ENCODE measurements around the gene CACNB4.
"Not testable (repeated sequence)": the region's sequence is repeated elsewhere in the genome, so short reads cannot be mapped to it uniquely, and the experiment has no call there.

Gene CACNB4

GRCh38 chr2:152122161-152122560, 23.3 kb upstream of the CACNB4 start:
- Histone ChIP-seq H3K36me3 (no peaks in the 10 kb centered on the region), H3K27me3 (ENCODE audit: insufficient read depth, low read depth, severe bottlenecking) (no peaks in the 10 kb centered on the region), H3K4me3 (ENCODE audit: low read depth, low read length) (no peak overlapping the region), H3K27ac (no peak overlapping the region), H3K9me3 (ENCODE audit: severe bottlenecking) (no peaks in the 10 kb centered on the region)
- DNase-seq, result no peak
- no peak for TF ChIP-seq CTCF (IDR thresholded peaks at IDR 0.05; ENCODE audit: low read depth, low read length)

- Histone ChIP-seq H3K27ac (no peak overlapping the region), H3K36me3 (no peaks in the 10 kb centered on the region)
- no peak for TF ChIP-seq CTCF (IDR thresholded peaks at IDR 0.05; ENCODE audit: low read depth, low read length)
Observed at GRCh38 chr2:152120430-152120829, 21.6 kb upstream of the CACNB4 start.

GRCh38 chr2:152115952-152116351, 17.1 kb upstream of the CACNB4 start:
- no peak overlapping the region for H3K27ac ChIP-seq
- no peaks in the 10 kb centered on the region for H3K27me3 ChIP-seq (ENCODE audit: insufficient read depth, low read depth, severe bottlenecking)
- no peaks in the 10 kb centered on the region for H3K36me3 ChIP-seq
- H3K9me3 ChIP-seq (ENCODE audit: severe bottlenecking), result no peaks in the 10 kb centered on the region
- no peak overlapping the region for H3K4me3 ChIP-seq (ENCODE audit: low read depth, low read length)
- DNase-seq, result no peak
- TF ChIP-seq CTCF (IDR thresholded peaks at IDR 0.05; ENCODE audit: low read depth, low read length), result no peak

More at GRCh38 chr2:152120430-152120829, 21.6 kb upstream of the CACNB4 start:
- DNase-seq, result no peak
- Histone ChIP-seq H3K27me3 (ENCODE audit: insufficient read depth, low read depth, severe bottlenecking) (no peaks in the 10 kb centered on the region), H3K9me3 (ENCODE audit: severe bottlenecking) (no peaks in the 10 kb centered on the region), H3K4me3 (ENCODE audit: low read depth, low read length) (no peak overlapping the region)

- DNase-seq, result no peak
- no peak for TF ChIP-seq CTCF (IDR thresholded peaks at IDR 0.05; ENCODE audit: low read depth, low read length)
Observed at GRCh38 chr2:152114366-152114765, 15.5 kb upstream of the CACNB4 start.

GRCh38 chr2:152107140-152107539, 8.3 kb upstream of the CACNB4 start:
- H3K4me3 ChIP-seq (ENCODE audit: low read depth, low read length); H3K9me3 ChIP-seq (ENCODE audit: severe bottlenecking); H3K27ac ChIP-seq; H3K36me3 ChIP-seq; H3K27me3 ChIP-seq (ENCODE audit: insufficient read depth, low read depth, severe bottlenecking); DNase-seq: not testable (repeated sequence)

More at GRCh38 chr2:152114366-152114765, 15.5 kb upstream of the CACNB4 start:
- no peaks in the 10 kb centered on the region for H3K9me3 ChIP-seq (ENCODE audit: severe bottlenecking)
- no peaks in the 10 kb centered on the region for H3K27me3 ChIP-seq (ENCODE audit: insufficient read depth, low read depth, severe bottlenecking)
- H3K4me3 ChIP-seq (ENCODE audit: low read depth, low read length), result no peak overlapping the region
- no peak overlapping the region for H3K27ac ChIP-seq
- H3K36me3 ChIP-seq, result no peaks in the 10 kb centered on the region

- no peak for DNase-seq
- H3K4me3 ChIP-seq (ENCODE audit: low read depth, low read length), result no peak overlapping the region
- H3K36me3 ChIP-seq, result no peaks in the 10 kb centered on the region
- TF ChIP-seq CTCF (IDR thresholded peaks at IDR 0.05; ENCODE audit: low read depth, low read length), result no peak
- no peaks in the 10 kb centered on the region for H3K9me3 ChIP-seq (ENCODE audit: severe bottlenecking)
- H3K27me3 ChIP-seq (ENCODE audit: insufficient read depth, low read depth, severe bottlenecking), result no peaks in the 10 kb centered on the region
- H3K27ac ChIP-seq, result no peak overlapping the region
Observed at GRCh38 chr2:152106464-152106863, 7.6 kb upstream of the CACNB4 start.

Data from WERI-Rb-1 (cell line).